GM23248 (cell line): ENCODE data around the gene HADHB. TPM values are rescaled to one million over a fixed set of nuclear protein-coding genes. Genes with fewer than 3 reads are reported as not detected.

Source experiments
- DNase-seq: peaks from one replicate; pipeline ENCODE4 v3.0.0-alpha.2; 2015
- H2AFZ ChIP-seq: fragments of 200-600 bp; sonication (generic); 2 replicates; pipeline ENCODE4 v1.6.1; 2016; ENCODE audit warnings: antibody characterized with exemption
- H3F3A ChIP-seq: fragments of 200-600 bp; sonication (generic); 2 replicates; pipeline ENCODE4 v1.6.1; 2016; ENCODE audit warnings: mild to moderate bottlenecking, antibody characterized with exemption, mixed run types; ENCODE audit not compliant: insufficient read depth
- H3K27ac ChIP-seq: fragments of 200-600 bp; sonication (generic); 2 replicates; pipeline ENCODE4 v1.5.1; 2016; ENCODE audit warnings: mild to moderate bottlenecking
- H3K27me3 ChIP-seq: fragments of 200-600 bp; sonication (generic); replicated peaks from 2 replicates; pipeline ENCODE4 v1.6.1; 2016; ENCODE audit warnings: mild to moderate bottlenecking; ENCODE audit not compliant: insufficient read depth
- H3K36me3 ChIP-seq: fragments of 200-600 bp; sonication (generic); 2 replicates; pipeline ENCODE4 v1.6.1; 2016; ENCODE audit warnings: low read depth, mild to moderate bottlenecking
- H3K4me1 ChIP-seq: fragments of 200-600 bp; sonication (generic); 2 replicates; pipeline ENCODE4 v1.6.1; 2016; ENCODE audit warnings: mild to moderate bottlenecking; ENCODE audit not compliant: insufficient read depth
- H3K4me2 ChIP-seq: fragments of 200-600 bp; sonication (generic); one replicate; pipeline ENCODE4 v1.6.1; 2016; ENCODE audit warnings: mild to moderate bottlenecking; ENCODE audit not compliant: unreplicated experiment
- H3K4me3 ChIP-seq: fragments of 200-600 bp; sonication (generic); 2 replicates; pipeline ENCODE4 v1.5.1; 2016; ENCODE audit warnings: mild to moderate bottlenecking
- H3K79me2 ChIP-seq: fragments of 200-600 bp; sonication (generic); 2 replicates; pipeline ENCODE4 v1.6.1; 2016; ENCODE audit warnings: mild to moderate bottlenecking; ENCODE audit not compliant: insufficient read depth
- H3K9ac ChIP-seq: fragments of 200-600 bp; sonication (generic); 2 replicates; pipeline ENCODE4 v1.6.1; 2016; ENCODE audit warnings: mild to moderate bottlenecking
- H3K9me2 ChIP-seq: fragments of 200-600 bp; sonication (generic); 2 replicates; pipeline ENCODE4 v1.6.1; 2016; ENCODE audit warnings: mixed run types, mild to moderate bottlenecking, moderate library complexity; ENCODE audit not compliant: insufficient read depth
- H3K9me3 ChIP-seq: fragments of 200-600 bp; sonication (generic); one replicate; pipeline ENCODE4 v1.6.1; 2017; ENCODE audit warnings: low read depth
- H4K20me1 ChIP-seq: fragments of 200-600 bp; sonication (generic); 2 replicates; pipeline ENCODE4 v1.6.0; 2016; ENCODE audit not compliant: insufficient read depth
- EZH2 ChIP-seq: fragments of 200-600 bp; sonication (generic); IDR thresholded peaks from 2 replicates; pipeline ENCODE4 v1.6.1; 2018; ENCODE audit warnings: antibody characterized with exemption, mild to moderate bottlenecking; ENCODE audit not compliant: insufficient read depth, poor library complexity, severe bottlenecking
- EZH2phosphoT487 ChIP-seq: fragments of 200-600 bp; sonication (generic); IDR thresholded peaks from 2 replicates; pipeline ENCODE4 v1.6.1; 2018; ENCODE audit warnings: antibody characterized with exemption, moderate library complexity, mild to moderate bottlenecking, low read depth; ENCODE audit not compliant: insufficient read depth
- WGBS, 2 experiments: methylation state at CpG; one replicate each; pipeline ENCODE4 v1.1.6; 2015 to 2017; ENCODE audit warnings: low lambda C conversion rate in 2 of 2, low coverage in 1 of 2; ENCODE audit errors: missing lambda C conversion rate in 2 of 2; 5-methylcytosine and 5-hydroxymethylcytosine counted together
- in situ Hi-C: fragments of 300-500 bp; cut with MboI; formaldehyde crosslinking; loops from 2 replicates; pipeline ENCODE4 v1.15.0; 2020
- polyA plus RNA-seq: library from polyadenylated mRNA; unstranded; fragments of >200 nt; fragmentation: Nextera tagmentation; extraction: Ambion mirVana; gene quantifications from 2 replicates; pipeline ENCODE4 v1.2.1, GENCODE V29; 2016
- total RNA-seq: library from RNA; depleted of rRNA; stranded (reverse); fragments of >200 nt; shearing (Covaris generic); gene quantifications from 2 replicates; pipeline ENCODE4 v1.2.3, GENCODE V29; 2014

Gene HADHB
- total and polyA plus RNA-seq, 2 experiments from 2014 or later = 99.2 to 140 TPM

DNA sequence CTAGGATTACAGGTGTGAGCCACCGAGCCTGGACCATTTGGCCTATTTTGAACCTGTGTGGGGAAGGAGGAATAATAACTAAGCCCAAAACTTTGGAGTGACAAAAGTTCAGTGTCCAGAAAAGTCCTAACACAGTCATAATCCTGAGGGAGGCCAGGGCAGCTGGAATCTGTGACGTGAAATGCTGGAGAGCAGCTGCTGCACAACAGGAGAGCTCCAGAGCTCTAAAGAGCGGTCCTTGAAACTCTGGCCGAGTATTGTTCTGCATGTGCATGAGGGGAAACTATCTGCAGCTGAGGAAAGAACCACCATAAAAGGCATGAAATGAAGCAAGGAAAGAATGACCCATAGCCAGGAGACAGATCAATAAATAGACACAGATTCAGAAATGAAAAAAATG is 28.2 kb upstream of the HADHB start:
- H3K9me3 ChIP-seq = no peaks in the 10 kb centered on the region
- no peaks in the 10 kb centered on the region for H3K9me2 ChIP-seq
- H3K9ac ChIP-seq = no peak overlapping the region
- no peak for DNase-seq
- no peak overlapping the region for H3K4me3 ChIP-seq
- H3K27ac ChIP-seq = no peak overlapping the region
- peaks cover 58% of the 10 kb centered on the region for H3K36me3 ChIP-seq
- no peak overlapping the region for H2AFZ ChIP-seq
- TF ChIP-seq EZH2 (no peak), EZH2phosphoT487 (no peak)
- H3F3A ChIP-seq = no peaks in the 10 kb centered on the region
- 99 to 100% methylated on average over 4 of the region's 4 CpGs for WGBS, 2 experiments
- H3K79me2 ChIP-seq = no peaks in the 10 kb centered on the region
- H3K4me1 ChIP-seq = no peaks in the 10 kb centered on the region
- no peaks in the 10 kb centered on the region for H4K20me1 ChIP-seq
- in situ Hi-C loops = no loop called here
- H3K27me3 ChIP-seq = no peaks in the 10 kb centered on the region
- no peak overlapping the region for H3K4me2 ChIP-seq

DNA sequence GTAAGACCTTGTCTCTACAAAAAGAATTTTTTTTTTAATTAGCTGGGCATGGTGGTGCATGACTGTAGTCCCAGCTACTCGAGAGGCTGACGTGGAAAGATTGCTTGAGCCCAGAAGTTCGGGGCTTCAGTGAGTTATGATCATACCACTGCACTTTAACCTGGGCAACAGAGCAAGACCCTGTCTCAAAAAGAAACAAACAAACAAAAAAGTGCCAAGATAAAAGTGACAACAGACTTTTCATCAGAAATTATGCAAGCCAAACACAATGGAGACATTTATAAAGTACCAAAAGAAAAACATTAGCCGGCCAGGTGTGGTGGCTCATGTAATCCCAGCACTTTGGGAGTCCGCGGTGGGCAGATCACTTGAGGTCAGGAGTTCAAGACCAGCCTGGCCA is 27.0 kb upstream of the HADHB start:
- Histone ChIP-seq H3K9ac (no peak overlapping the region), H3K27me3 (no peaks in the 10 kb centered on the region), H3K4me2 (no peak overlapping the region), H3K79me2 (no peaks in the 10 kb centered on the region), H3K4me3 (no peak overlapping the region), H3F3A (no peaks in the 10 kb centered on the region), H3K36me3 (peaks cover 47% of the 10 kb centered on the region), H3K4me1 (no peaks in the 10 kb centered on the region), H3K27ac (no peak overlapping the region), H3K9me3 (no peaks in the 10 kb centered on the region), H4K20me1 (no peaks in the 10 kb centered on the region), H2AFZ (no peak overlapping the region), H3K9me2 (no peaks in the 10 kb centered on the region)
- in situ Hi-C loops = no loop called here
- TF ChIP-seq EZH2phosphoT487 = no peak
- TF ChIP-seq EZH2 = no peak
- WGBS, 2 experiments = 88% methylated on average over 6 of the region's 6 CpGs
- no peak for DNase-seq

DNA sequence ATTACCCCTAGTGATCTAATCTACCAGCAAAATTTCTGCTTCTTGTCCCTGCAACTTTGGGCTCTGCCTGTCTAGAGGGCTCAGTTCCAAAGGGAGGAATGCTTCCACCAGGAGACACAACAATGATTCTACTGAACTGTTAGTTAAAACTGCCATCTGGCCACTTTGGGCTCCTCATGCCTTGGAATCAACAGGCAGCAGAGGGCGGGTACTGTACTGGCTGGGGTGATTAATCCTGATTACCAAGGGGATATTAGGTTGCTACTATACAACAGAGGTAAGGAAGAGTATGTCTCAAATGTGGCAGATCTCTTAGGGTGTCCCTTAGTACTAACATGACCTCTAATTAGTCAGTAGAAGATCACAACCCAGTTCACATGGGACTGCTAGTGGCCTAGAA is 21.7 kb upstream of the HADHB start:
- H3K4me2 ChIP-seq = no peak overlapping the region
- no peaks in the 10 kb centered on the region for H3K4me1 ChIP-seq
- no peak overlapping the region for H2AFZ ChIP-seq
- 90 to 92% methylated on average over 1 of the region's 1 CpG for WGBS, 2 experiments
- H3K4me3 ChIP-seq = no peak overlapping the region
- no peaks in the 10 kb centered on the region for H3F3A ChIP-seq
- H4K20me1 ChIP-seq = no peaks in the 10 kb centered on the region
- no peak overlapping the region for H3K27ac ChIP-seq
- DNase-seq = no peak
- no peaks in the 10 kb centered on the region for H3K79me2 ChIP-seq
- in situ Hi-C loops = no loop called here
- H3K36me3 ChIP-seq = peaks cover 37% of the 10 kb centered on the region
- H3K27me3 ChIP-seq = no peaks in the 10 kb centered on the region
- H3K9ac ChIP-seq = no peak overlapping the region
- TF ChIP-seq EZH2phosphoT487 (no peak), EZH2 (no peak)
- no peaks in the 10 kb centered on the region for H3K9me2 ChIP-seq
- no peaks in the 10 kb centered on the region for H3K9me3 ChIP-seq

DNA sequence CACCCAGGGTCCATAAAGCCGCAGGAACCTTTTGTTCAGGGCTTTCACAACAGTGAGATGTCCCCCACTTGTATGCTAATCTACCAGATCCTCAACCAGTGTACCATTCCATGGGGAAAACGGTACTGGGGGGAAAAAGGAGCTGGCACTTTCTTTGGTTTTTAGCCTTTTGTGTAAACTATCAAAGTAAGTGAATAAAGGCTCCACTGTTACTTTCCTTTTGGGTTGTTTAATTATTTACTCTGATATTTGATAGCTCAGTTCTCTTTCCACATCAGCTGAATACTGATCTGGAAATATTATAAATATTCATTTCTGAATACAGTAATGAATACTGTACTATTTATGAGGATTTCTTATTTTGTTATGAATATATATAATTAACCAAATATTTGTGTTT is 20.6 kb upstream of the HADHB start:
- 97 to 100% methylated on average over 2 of the region's 2 CpGs for WGBS, 2 experiments
- Histone ChIP-seq H3F3A (no peaks in the 10 kb centered on the region), H2AFZ (no peak overlapping the region), H3K9me2 (no peaks in the 10 kb centered on the region), H3K27ac (no peak overlapping the region), H3K36me3 (peaks cover 45% of the 10 kb centered on the region), H4K20me1 (no peaks in the 10 kb centered on the region), H3K4me1 (no peaks in the 10 kb centered on the region), H3K79me2 (no peaks in the 10 kb centered on the region), H3K9ac (no peak overlapping the region), H3K9me3 (no peaks in the 10 kb centered on the region), H3K4me2 (no peak overlapping the region), H3K4me3 (no peak overlapping the region), H3K27me3 (no peaks in the 10 kb centered on the region)
- DNase-seq = no peak
- no peak for TF ChIP-seq EZH2
- no peak for TF ChIP-seq EZH2phosphoT487
- in situ Hi-C loops = no loop called here

DNA sequence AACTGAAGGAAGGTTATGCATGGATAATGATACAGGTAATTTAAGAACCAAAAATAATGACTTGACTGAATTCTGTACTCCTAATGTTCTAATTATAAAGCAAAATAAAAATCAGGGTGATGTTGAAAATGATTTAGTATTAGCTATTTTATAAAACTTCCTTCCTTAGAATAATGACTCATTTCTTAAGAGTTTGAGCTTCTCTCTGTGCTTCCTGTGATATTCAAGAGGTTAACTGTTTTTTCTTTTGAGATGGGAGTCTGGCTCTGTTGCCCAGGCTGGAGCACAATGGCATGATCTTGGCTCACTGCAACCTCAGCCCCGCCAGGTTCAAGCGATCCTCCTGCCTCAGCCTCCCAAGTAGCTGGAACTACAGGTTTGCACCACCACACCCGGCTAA is 15.1 kb upstream of the HADHB start:
- Histone ChIP-seq H3F3A (no peaks in the 10 kb centered on the region), H3K9me3 (no peaks in the 10 kb centered on the region), H3K4me3 (no peak overlapping the region), H4K20me1 (no peaks in the 10 kb centered on the region), H3K4me1 (no peaks in the 10 kb centered on the region), H2AFZ (no peak overlapping the region), H3K79me2 (no peaks in the 10 kb centered on the region), H3K36me3 (peaks cover 87% of the 10 kb centered on the region), H3K4me2 (no peak overlapping the region), H3K27me3 (no peaks in the 10 kb centered on the region), H3K9me2 (no peaks in the 10 kb centered on the region), H3K27ac (no peak overlapping the region), H3K9ac (no peak overlapping the region)
- 100% methylated on average over 3 of the region's 3 CpGs for WGBS, 2 experiments
- TF ChIP-seq EZH2 (no peak), EZH2phosphoT487 (no peak)
- DNase-seq = no peak
- in situ Hi-C loops = no loop called here
